GM04503 (cell line): ENCODE results near the gene PCGF1.

Source experiments
- DNase-seq: peaks from one replicate; pipeline ENCODE4 v3.0.0-alpha.2; 2012; ENCODE audit warnings: low read depth

PCGF1 gene

DNA sequence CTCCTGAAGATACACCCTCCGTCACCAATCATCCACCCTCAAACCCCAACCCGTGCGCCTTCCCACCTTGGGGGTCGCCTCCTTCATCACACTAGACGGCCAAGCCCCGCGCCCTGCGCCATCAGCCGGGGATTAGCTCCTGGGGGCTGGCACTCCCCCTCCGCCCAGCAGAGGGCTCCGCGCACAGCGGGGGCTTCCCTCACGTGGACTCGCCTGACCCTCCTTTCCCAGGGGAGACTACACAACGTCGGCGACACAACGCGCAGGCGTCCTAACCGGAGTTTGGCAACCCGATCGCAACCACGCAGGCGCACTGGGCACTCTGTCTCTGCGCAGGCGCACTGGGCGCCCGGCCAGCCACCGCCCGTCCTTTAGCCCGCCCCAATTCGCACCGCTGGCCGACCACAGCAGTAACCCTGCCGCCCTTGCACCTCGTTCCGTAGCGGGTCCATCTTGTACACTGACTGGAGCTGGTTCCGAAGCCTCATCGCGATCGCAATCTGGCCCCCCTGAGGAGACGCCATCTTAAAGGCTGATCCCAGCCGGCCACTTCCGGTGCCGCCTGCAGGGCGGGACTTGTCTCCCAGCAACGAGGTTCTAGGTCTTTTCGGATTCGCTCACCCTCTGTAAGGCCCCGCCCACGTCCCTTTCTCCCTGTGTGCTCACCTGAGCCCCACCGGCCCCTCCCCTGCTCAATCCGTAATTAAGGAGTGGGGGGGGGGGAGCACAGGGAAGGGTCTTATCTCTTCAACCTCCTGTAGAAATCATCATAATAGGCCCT is at the start of gene PCGF1:
TSS of gene PCGF1 (minus strand) at position 551 of the 781 bp plus-strand sequence. CDS start at position 524, 27 bp downstream.
- peak; percentile 80 for DNase-seq

DNA sequence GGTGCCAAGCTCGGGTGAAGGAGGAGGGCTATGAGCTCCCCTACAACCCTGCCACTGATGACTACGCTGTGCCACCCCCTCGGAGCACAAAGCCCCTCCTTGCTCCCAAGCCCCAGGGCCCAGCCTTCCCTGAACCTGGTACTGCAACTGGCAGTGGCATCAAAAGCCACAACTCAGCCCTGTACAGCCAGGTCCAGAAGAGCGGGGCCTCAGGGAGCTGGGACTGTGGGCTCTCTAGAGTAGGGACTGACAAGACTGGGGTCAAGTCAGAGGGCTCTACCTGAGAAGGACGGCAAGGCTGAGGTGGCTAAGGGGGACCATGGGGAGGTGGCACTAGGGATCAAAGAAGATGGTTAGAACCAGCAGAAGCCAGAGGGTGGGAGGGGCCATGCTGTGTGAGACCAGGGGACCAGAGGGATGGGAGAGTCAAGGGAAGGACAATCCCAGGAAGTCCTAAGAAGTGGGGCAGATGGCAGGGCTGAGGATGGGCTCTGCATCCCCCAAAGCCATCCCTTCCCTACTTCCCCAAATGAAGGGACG is 49.4 kb upstream of the PCGF1 start:
- DNase-seq, result no peak

DNA sequence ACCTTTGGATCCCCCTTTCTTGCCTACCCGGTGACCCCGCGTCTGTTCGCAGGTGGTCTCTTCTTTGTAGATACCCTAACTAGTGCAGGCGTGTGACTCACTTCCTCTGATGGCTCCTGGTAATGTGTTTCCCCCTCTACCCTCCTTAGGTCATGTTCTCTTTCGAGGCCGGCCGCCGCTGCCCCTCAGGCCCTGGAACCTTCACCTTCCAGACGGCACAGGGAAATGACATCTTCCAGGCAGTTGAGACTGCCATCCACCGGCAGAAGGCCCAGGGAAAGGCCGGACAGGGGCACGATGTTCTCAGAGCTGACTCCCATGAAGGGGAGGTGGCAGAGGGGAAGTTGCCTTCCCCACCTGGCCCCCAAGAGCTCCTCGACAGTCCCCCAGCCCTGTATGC is 48.7 kb upstream of the PCGF1 start:
- no peak for DNase-seq

DNA sequence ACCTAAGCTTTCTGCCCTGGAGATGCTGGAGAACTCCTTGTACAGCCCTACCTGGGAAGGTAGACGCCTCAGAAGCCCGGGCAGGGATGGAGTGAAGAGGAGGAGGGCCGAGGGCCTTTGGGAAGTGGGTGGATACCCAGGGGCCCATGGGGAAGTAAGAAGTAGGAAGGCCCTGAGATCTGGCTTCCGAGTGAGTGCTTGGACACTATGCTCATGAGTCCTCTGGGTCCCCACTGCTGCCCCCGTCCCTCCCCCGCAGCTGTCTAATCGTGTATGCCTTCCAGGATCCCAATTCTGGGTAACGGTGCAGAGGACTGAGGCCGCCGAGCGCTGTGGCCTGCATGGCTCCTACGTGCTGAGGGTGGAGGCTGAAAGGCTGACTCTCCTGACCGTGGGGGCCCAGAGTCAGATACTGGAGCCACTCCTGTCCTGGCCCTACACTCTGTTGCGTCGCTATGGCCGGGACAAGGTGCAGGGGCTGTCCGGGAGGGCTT is 48.2 kb upstream of the PCGF1 start:
- no peak for DNase-seq

DNA sequence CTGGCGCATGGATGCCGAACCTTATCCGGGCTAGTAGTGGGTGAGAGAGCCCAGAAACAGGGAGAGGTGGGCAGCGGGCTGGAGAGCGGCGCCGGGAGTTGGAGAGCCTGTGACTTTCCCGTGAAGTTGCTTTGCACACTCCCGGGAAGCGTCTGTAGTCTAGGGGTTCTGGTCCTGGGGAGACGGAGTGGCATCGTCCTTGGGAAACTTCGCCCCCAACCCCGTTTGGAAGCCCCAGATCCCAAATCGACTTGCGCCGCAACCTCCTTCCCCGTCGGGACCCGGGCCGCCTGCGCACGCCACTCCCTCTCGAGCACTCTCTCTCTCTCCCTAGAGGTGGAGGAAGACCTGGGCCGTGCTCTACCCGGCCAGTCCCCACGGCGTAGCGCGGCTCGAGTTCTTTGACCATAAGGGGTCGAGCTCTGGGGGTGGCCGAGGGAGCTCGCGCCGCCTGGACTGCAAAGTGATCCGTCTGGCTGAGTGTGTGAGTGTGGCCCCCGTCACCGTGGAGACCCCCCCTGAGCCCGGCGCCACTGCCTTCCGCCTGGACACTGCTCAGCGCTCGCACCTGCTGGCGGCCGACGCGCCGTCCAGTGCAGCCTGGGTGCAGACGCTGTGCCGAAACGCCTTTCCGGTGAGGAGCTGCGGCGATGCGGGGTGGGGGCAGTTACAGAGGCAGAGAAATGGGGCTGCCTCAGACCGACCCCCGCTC is 47.5 kb upstream of the PCGF1 start:
- DNase-seq, result no peak

DNA sequence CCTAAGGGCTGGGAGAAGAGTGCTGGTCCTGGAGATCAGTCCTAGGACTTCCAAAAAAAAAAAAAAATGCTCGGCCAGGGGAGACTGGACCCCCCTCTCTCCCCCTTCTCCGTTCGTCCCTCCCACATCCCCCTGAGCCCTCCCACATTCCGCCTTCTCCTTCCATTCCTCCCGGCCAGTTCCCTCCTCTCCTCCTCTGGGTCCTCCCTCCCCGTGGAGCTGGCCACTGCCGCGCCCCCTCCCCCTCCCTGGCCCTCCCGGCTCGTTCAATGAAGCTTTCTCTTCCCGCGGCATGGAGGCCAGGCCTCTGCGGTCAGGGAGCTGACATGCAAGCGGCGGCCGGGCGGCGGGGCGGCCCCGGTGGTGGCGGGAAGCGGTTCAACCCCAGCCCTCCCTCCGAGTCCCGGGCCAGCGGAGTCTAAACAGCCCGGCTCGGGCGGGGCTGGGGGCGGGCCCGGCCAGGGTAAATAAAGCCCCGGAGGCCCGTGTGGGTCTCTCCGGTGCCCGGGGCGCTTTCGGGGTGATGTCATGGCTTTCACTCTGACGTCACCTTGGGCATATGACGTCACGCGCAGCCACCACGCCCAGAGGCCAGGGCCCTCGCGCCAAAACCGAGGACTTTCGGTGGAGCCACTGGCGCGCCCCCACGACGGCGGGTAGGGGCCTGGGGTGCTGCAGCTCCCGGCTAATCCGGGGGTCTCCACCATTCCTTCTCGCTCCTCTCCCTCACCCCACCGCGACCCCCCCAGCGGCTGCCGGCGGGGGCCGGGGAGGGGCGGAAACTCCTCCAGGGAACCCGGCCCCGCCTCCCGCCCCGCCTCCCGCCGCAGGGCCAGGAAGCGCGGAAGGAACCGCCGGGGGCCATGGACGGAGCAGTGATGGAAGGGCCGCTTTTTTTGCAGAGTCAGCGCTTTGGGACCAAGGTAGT is 46.7 kb upstream of the PCGF1 start, which contains the start of the genes DOK1 and LOXL3:
TSS of gene DOK1 (plus strand) at position 829 of the 928 bp plus-strand sequence. CDS start at position 864, 35 bp downstream.
TSS of gene LOXL3 (minus strand) at position 51 of the 928 bp plus-strand sequence. CDS start 1,308 bp downstream, outside the sequence.
- DNase-seq, result no peak

DNA sequence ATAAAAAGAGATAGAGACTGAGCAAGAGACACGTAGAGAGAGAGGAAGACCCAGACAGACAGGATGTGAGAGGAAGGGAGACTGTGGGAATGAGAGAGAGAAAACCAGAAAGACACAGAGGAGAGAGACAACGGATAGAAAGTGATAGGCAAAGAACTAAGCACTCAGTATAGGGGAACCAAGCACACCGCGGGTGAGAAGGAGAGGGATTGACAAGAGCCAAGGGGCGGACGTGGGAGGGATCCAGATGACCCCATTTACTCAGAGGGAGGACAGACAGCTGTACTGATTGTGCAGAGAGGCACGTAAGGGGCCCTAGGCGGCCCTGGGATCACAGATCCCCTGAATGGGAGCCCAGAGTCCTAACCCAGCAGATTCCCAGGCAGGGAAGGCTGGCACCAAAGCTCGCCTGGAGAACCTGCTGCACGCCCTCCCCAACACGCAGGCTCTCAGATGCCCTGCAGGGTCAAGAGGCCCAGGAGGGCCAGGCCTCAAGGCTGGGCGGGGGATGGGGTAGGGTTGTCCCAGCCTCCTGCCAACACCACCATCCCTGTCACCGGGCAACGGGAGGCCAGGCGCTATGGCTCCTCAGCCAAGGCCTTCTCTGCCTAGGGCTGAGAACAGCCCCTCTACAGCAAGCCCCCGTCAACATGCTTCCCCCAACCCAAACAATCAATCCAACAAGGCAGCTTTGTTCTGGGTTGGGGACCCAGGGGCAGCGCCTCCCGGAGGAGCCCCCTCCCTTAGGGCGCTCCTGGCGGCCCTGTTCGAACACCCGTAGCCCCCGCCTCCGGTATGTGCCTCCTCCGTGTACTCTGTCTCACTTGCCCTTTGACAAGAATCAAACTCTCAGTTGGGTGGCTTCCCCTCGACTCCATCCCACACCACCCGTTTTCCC is 45.7 kb upstream of the PCGF1 start:
- DNase-seq, result no peak

DNA sequence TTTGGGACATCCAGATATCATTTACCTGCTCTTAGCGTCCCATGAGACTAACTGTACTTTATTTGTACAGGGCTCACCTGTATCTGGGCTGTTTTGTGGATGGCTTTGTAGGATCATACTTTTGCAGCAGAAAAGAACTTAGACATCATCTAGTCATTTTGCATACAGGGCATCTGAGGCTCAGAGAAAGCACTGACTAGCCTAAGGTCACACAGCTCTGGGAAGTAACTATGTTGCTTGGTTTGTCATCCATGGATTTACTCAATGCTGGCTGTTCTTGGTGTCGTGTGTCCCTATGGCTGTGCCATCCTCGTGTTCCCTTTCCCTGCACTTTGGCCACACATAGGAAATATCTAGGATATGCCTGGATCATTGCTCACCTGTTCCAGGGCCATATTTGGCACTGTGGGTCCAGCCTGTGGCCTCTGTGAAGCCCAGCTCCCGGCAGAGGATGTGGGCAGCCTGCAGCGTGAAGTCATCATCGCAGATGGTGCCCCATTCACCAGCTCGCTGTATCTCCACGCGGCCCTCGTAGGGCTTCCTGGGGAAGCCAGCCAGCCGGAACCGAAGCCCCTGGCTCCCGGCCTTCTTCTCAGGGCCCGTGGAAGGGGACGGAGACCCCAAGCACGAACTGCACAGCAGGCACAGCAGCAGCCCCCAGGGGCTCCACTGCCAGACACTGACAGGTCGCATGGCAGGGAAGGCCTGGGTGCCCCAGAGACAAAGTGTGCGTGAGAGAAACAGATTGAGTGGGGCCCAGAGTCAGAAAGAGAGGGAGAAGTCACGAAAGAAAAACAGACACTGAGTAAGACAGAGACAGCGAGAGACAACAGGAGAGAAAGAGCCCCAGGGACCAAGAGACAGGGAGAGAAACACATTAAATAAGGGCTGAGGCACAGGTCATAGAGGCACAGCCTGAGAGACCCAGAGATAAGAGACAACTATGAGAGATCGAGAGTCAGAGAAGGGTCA is 44.7 kb upstream of the PCGF1 start:
- DNase-seq, result no peak

DNA sequence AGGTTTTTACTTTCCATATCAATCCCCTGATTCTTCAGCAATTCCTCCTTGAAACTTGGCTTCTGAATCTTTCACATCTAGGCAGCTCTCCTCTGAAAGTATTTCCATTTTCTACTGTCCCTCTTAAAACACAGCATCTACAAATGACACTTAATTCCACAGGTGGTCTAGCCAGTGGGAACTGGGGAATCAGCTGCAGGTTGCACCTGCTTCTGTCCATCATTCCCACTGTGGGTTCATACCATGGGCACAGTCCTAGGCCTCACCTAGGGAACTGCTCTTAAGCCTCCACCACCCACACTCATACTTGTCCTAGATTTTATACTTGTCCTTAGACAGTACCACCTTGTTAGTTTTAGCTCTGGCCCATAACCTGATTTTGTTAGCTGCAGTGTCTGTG is 44.0 kb upstream of the PCGF1 start:
- DNase-seq, result no peak

DNA sequence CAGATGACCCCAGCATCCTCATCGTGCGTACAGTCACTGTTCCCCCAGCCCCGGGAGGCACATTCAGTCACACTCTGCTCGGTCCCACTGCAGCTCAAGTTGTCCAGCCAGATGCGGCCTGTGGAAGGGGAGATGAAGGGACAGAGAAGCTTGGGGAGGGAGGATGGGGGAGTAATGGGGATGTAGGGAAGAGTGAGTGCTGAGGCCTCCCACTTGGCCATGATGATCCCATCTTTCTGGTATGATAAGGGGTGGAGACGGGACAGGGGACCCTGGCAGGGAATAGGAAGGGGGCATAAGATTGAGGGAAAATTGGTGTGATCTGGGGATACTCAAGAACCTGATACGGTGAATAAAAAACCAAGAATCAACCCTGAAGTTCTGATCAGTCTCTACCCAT is 42.7 kb upstream of the PCGF1 start:
- no peak for DNase-seq

DNA sequence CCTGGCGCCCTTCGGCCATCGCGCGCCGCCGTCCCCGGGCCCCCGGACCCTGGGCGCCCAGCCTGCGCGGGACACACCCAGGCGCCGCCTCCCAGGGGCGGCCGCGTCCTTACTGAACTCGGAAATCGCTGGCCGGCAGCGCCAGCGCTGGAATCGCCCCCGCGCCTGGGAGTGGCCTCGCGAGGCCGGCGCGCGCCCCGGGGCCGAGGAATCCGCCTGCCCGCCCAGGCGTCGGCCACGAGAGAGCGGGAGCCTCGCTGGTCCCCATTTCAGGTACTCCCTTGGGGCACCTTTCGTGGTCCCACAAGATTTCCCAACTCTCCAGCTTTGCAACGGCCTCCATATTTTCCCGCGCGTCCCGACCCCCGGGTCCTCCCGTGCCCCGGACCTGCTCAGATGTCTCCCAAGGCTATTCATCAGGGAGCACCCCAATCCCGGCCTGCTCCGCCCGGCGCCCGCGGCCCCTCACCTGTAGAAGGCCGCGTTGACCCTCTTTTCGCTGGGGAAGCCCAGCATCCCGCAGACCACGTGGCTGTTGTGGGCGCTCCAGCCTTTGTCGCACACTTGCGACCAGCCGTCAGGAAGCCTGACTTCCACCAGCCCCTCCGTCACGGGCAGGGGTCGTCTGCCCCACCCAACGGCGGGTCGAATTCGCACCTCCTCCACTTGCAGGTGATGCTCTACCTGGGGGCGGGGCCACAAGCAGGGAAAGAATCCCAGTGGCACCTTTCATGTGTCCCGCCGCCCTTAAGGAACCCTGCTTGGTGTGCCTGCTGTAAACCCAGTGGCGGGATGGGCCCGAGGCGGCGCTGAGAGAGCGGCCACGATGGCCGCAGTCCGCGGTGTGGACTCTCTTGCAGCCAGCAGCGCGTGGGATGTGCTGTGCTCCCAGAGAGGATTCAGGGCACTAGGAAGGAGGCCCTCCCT is 41.7 kb upstream of the PCGF1 start:
- no peak for DNase-seq

DNA sequence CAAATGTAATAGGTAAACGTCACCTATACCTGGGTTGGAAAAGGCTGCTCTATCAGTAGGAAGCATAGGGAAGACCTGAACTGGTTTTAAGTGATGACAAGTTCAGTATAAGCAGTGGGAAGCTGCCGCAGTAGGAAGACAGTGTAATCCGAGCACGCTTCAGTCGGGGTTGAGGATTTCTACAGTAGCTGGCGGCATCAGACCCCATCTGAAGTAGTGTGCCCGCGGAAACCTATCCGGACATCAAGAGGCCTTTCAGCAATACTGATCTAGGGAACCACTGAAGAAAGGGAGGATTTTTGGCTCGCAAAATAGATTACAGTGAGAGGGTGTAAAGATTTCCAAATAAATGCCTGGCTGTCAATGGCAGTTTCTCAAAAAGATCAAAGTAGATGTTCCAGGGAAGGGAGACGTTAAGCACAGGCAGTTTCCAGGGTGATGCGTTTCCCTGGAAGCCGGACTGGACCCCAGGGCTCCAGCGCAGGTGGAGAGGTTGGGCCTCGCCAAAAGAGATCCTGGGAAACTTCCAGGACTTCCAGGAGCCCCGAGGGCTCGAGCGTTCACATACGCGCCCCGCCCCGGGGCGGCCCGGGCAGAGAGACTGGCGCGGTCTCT is 40.9 kb upstream of the PCGF1 start:
- DNase-seq, result no peak

DNA sequence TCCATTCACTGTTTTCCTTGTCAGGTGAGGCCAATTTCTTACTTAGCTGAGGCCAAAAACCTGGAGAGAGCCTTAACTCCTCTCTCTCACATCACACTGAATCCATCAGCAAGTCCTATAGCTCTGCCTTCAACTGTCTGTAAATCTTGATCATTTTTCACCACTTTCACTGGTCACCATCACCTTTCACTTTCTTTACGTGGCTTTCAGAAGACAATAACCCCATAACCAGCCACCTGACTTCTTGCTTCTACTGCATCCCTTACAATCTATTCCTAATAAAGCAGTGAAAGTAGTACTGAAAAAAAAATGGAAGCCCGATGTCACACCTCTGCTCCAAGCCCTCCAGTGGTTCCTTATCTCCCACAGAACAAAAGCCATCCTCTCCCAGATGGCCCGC is 38.5 kb upstream of the PCGF1 start:
- no peak for DNase-seq

DNA sequence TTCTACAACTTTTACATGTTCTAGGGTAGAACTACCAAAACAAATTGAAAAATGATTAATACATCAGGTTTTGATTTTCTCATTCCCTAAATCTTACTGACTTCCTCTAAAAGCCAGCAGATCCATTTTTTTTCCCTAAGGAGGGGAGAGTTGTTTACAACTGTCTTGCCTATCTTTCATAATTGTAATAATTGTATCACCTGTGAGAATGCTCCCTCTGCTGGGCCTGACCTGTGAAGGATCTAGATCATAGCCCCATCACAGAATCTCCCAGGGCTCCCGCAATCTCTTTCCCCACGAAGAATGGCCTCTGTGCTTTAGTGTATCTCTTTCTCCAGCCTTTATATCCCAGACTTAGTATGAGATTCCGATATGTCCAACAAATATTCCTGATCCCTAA is 37.1 kb upstream of the PCGF1 start:
- no peak for DNase-seq

DNA sequence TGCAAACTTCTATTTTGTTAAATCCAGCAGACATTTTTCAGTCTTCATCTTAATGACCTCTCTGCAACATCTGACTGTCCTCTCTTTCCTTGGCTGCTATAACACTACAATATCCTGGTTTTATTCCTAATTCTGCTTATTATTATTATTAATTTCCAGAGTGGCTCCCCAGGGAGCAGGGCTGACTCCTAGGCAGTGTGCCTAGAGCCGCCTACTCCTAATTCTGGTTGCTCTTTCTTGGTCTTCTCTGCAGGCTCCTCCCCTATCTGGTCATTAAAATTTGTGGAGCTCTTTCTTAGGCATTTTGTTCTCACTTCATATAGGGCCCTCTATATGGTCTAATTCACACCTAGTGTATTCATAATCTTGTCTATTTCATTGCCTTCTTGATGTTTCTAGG is 35.5 kb upstream of the PCGF1 start:
- DNase-seq, result no peak

DNA sequence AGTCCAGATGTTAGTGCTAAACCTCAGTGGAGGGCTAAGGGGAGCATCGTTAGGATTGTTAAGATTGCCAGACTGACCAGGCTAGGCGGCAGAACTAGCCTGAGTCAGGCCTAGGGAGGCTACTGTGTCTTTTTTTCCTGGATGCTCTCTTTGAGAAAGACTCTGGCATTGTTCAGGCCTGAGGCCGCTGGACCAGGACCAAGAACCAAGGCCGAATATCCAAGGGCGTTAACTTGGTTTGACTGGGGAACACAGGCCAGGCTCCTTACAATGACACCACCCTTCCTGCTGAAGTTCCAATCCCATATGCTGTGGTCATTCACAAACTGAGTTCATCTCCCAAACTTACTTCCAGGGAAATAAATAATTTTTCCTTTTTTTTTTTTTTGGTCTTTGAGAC is 32.8 kb upstream of the PCGF1 start:
- DNase-seq, result no peak

DNA sequence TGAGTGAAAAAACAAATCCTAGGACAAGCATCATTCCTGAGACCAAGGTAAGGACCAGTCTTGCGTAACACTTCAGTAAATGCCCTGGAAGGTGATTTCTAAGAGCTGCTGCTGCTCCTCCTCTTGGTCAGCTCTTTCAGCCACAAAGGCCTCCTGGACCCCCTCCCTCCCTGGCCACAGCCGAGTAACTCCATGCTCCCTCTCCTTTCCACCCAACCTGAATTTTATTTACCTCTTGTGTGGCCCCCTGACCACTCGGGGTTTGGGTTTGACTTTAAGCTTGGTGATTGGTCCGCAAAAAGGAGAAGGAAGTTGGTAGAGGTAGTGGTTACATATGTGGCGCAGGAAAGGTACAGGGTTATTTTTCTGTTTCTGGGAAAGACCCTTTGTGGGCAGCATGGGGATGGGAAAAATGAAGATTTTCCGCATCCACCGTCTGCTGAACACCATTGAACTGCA is 31.4 kb upstream of the PCGF1 start:
- no peak for DNase-seq

DNA sequence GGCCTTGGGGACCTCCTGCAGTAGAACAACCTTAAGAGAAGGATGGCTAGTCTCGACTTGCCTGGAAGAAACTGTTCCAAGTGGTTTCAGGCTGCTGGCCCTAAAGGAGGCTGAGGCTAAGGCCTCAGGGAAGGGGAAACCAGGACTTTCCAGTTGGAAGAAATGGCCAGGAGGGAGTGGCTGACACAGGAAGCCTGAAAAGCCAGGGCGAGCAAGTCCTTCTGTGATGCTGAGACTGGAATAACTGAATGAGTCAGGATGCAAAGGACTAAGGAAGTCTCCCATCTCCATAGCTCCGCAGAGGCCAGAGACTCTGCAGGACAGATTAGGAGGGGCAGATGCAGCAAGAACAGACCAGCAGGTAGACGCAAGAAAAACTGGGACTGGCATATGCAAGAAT is 29.6 kb upstream of the PCGF1 start:
- DNase-seq, result no peak
